ENCODE results near the gene PTK6.

The PTK6 gene

GRCh38 chr20:63501818-63502670 is 35.1 kb downstream of the PTK6 start:
- no peak for TF ChIP-seq CTCF (IDR thresholded peaks at IDR 0.05; ENCODE audit: control insufficient read depth, insufficient read depth, low read depth, low read length, missing control alignments)
- no peak overlapping the region for H3K4me3 ChIP-seq (ENCODE audit: control insufficient read depth, low read depth, low read length)
- DNase-seq (ENCODE audit: low read depth): no peak

- no peak for DNase-seq (ENCODE audit: low read depth)
- TF ChIP-seq CTCF (IDR thresholded peaks at IDR 0.05; ENCODE audit: control insufficient read depth, insufficient read depth, low read depth, low read length, missing control alignments): no peak
- no peak overlapping the region for H3K4me3 ChIP-seq (ENCODE audit: control insufficient read depth, low read depth, low read length)
These were observed 36.0 kb downstream of the PTK6 start for GRCh38 chr20:63500902-63501817.

- H3K4me3 ChIP-seq (ENCODE audit: control insufficient read depth, low read depth, low read length): no peak overlapping the region
- DNase-seq (ENCODE audit: low read depth): no peak
- TF ChIP-seq CTCF (IDR thresholded peaks at IDR 0.05; ENCODE audit: control insufficient read depth, insufficient read depth, low read depth, low read length, missing control alignments): no peak
These were observed 36.9 kb downstream of the PTK6 start for GRCh38 chr20:63500151-63500901.

GRCh38 chr20:63499338-63499969 is 37.7 kb downstream of the PTK6 start:
- no peak for DNase-seq (ENCODE audit: low read depth)
- no peak overlapping the region; the same call in 1 of the 2 replicates for H3K4me3 ChIP-seq (ENCODE audit: control insufficient read depth, low read depth, low read length)
- TF ChIP-seq CTCF (IDR thresholded peaks at IDR 0.05; ENCODE audit: control insufficient read depth, insufficient read depth, low read depth, low read length, missing control alignments): no peak

- TF ChIP-seq CTCF (IDR thresholded peaks at IDR 0.05; ENCODE audit: control insufficient read depth, insufficient read depth, low read depth, low read length, missing control alignments): no peak
- H3K4me3 ChIP-seq (ENCODE audit: control insufficient read depth, low read depth, low read length): no peak within 1 kb of the TSS; the same call in none of the 2 replicates
- no peak for DNase-seq (ENCODE audit: low read depth)
These were observed 38.2 kb downstream of the PTK6 start, which contains the start of gene EEF1A2 for GRCh38 chr20:63498960-63499337. EEF1A2 (minus strand) TSS chr20:63499083; CDS start chr20:63497763, 1,320 bp downstream.
